ENCODE measurements around the gene FAM174B. TPM values are rescaled to one million over a fixed set of nuclear protein-coding genes. Genes with fewer than 3 reads are reported as not detected.

Gene FAM174B
- polyA plus RNA-seq, 1 donor from 2014 or later, result 20.1 TPM

DNA sequence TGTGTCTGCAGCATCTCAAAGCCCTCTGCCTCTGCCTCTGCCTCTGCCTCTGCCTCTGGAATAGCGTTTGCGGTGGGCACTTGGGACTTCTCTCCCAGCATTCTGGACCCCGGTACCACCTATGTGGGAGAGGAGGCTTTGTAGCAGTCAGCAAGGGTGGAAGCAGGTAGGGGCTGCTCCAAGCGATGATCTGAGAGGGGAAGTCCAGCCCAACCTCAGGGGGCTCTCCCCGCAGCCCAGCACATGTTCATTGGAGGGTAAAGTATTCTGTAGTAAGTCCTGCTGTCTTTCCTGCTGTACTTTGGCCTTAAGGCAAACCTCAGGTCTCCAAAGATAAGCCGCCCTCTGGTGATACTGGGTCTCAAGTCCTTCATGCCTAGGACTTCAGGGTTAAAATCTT lies 68.6 kb downstream of the FAM174B start:
- H2AFZ ChIP-seq (ENCODE audit: low read depth, low read length), result no peak overlapping the region
- no peaks in the 10 kb centered on the region for H3K9me2 ChIP-seq (ENCODE audit: insufficient read depth, low read length)
- H3K27me3 ChIP-seq (ENCODE audit: insufficient read depth, low read depth, low read length), result no peaks in the 10 kb centered on the region
- H3K79me2 ChIP-seq (replicated peaks; ENCODE audit: insufficient read depth, low read length), result no peaks in the 10 kb centered on the region
- H4K20me1 ChIP-seq (ENCODE audit: insufficient read depth), result no peaks in the 10 kb centered on the region
- no peak overlapping the region for H3K27ac ChIP-seq (ENCODE audit: low read length)
- no peak overlapping the region for H3K4me3 ChIP-seq (ENCODE audit: low read length)
- no peaks in the 10 kb centered on the region for H3K9me3 ChIP-seq (ENCODE audit: low read length)
- H3K9ac ChIP-seq (ENCODE audit: low read length), result no peak overlapping the region
- TF ChIP-seq EP300 (conservative IDR thresholded peaks at IDR 0.05; ENCODE audit: poor library complexity, severe bottlenecking) (no peak), RAD21 (conservative IDR thresholded peaks at IDR 0.05) (no peak), EZH2 (IDR thresholded peaks at IDR 0.05; ENCODE audit: borderline replicate concordance, insufficient read depth, low read length, poor library complexity, severe bottlenecking) (no peak), SMC3 (conservative IDR thresholded peaks at IDR 0.05; ENCODE audit: poor library complexity) (no peak), MXI1 (conservative IDR thresholded peaks at IDR 0.05; ENCODE audit: poor library complexity, severe bottlenecking) (no peak), TAF1 (IDR thresholded peaks at IDR 0.05; ENCODE audit: low read depth) (no peak), POLR2AphosphoS5 (IDR thresholded peaks at IDR 0.05) (no peak)
- TF ChIP-seq, protein P1, sequence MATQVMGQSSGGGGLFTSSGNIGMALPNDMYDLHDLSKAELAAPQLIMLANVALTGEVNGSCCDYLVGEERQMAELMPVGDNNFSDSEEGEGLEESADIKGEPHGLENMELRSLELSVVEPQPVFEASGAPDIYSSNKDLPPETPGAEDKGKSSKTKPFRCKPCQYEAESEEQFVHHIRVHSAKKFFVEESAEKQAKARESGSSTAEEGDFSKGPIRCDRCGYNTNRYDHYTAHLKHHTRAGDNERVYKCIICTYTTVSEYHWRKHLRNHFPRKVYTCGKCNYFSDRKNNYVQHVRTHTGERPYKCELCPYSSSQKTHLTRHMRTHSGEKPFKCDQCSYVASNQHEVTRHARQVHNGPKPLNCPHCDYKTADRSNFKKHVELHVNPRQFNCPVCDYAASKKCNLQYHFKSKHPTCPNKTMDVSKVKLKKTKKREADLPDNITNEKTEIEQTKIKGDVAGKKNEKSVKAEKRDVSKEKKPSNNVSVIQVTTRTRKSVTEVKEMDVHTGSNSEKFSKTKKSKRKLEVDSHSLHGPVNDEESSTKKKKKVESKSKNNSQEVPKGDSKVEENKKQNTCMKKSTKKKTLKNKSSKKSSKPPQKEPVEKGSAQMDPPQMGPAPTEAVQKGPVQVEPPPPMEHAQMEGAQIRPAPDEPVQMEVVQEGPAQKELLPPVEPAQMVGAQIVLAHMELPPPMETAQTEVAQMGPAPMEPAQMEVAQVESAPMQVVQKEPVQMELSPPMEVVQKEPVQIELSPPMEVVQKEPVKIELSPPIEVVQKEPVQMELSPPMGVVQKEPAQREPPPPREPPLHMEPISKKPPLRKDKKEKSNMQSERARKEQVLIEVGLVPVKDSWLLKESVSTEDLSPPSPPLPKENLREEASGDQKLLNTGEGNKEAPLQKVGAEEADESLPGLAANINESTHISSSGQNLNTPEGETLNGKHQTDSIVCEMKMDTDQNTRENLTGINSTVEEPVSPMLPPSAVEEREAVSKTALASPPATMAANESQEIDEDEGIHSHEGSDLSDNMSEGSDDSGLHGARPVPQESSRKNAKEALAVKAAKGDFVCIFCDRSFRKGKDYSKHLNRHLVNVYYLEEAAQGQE (IDR thresholded peaks at IDR 0.05; ENCODE audit: borderline replicate concordance), result no peak
- TF ChIP-seq, protein P2, sequence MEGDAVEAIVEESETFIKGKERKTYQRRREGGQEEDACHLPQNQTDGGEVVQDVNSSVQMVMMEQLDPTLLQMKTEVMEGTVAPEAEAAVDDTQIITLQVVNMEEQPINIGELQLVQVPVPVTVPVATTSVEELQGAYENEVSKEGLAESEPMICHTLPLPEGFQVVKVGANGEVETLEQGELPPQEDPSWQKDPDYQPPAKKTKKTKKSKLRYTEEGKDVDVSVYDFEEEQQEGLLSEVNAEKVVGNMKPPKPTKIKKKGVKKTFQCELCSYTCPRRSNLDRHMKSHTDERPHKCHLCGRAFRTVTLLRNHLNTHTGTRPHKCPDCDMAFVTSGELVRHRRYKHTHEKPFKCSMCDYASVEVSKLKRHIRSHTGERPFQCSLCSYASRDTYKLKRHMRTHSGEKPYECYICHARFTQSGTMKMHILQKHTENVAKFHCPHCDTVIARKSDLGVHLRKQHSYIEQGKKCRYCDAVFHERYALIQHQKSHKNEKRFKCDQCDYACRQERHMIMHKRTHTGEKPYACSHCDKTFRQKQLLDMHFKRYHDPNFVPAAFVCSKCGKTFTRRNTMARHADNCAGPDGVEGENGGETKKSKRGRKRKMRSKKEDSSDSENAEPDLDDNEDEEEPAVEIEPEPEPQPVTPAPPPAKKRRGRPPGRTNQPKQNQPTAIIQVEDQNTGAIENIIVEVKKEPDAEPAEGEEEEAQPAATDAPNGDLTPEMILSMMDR (IDR thresholded peaks at IDR 0.05; ENCODE audit: poor library complexity, severe bottlenecking), result no peak
- no peaks in the 10 kb centered on the region for H3K36me3 ChIP-seq (ENCODE audit: insufficient read depth, low read length)
- H3F3A ChIP-seq (ENCODE audit: insufficient read depth, low read length, poor library complexity, severe bottlenecking), result no peaks in the 10 kb centered on the region
- no peak overlapping the region for H3K4me2 ChIP-seq (ENCODE audit: low read length)

DNA sequence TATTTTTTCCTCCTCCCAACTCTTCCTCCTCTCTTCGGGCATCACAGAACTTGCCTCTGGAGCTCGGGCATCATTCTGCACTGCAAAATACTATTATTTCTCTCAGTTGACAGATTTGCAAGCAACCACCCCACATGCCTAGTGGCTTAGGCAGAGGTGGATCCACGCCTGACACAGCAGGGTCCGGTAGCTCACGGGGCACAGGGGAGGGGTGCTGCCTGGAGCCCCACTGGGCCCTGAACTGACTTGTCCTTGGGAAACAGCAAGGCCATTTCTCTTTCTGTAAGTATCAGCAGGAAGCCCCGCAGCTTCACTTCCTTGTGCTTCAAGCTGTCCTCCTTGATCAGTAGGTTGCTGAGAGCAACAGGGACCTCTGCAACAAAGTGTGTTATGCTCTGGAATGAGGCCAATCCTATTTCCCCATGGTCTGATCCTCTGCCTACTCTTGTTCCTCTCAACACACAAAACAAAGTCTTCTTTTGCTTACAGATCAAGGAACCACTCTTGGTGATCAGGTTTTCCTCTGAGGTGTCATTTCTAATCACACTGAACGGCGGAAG lies 69.1 kb downstream of the FAM174B start:
- no peak overlapping the region for H3K4me3 ChIP-seq (ENCODE audit: low read length)
- no peaks in the 10 kb centered on the region for H4K20me1 ChIP-seq (ENCODE audit: insufficient read depth)

More for the DNA sequence above, 69.1 kb downstream of the FAM174B start:
- TF ChIP-seq TAF1 (IDR thresholded peaks at IDR 0.05; ENCODE audit: low read depth) (no peak), MXI1 (conservative IDR thresholded peaks at IDR 0.05; ENCODE audit: poor library complexity, severe bottlenecking) (no peak), EZH2 (IDR thresholded peaks at IDR 0.05; ENCODE audit: borderline replicate concordance, insufficient read depth, low read length, poor library complexity, severe bottlenecking) (no peak), EP300 (conservative IDR thresholded peaks at IDR 0.05; ENCODE audit: poor library complexity, severe bottlenecking) (no peak), SMC3 (conservative IDR thresholded peaks at IDR 0.05; ENCODE audit: poor library complexity) (no peak), POLR2AphosphoS5 (IDR thresholded peaks at IDR 0.05) (no peak), RAD21 (conservative IDR thresholded peaks at IDR 0.05) (no peak)
- TF ChIP-seq, protein P2 (IDR thresholded peaks at IDR 0.05; ENCODE audit: poor library complexity, severe bottlenecking), result no peak
- TF ChIP-seq, protein P1 (IDR thresholded peaks at IDR 0.05; ENCODE audit: borderline replicate concordance), result no peak
- H2AFZ ChIP-seq (ENCODE audit: low read depth, low read length), result no peak overlapping the region
- no peaks in the 10 kb centered on the region for H3F3A ChIP-seq (ENCODE audit: insufficient read depth, low read length, poor library complexity, severe bottlenecking)
- no peaks in the 10 kb centered on the region for H3K9me2 ChIP-seq (ENCODE audit: insufficient read depth, low read length)
- H3K4me2 ChIP-seq (ENCODE audit: low read length), result no peak overlapping the region
- no peaks in the 10 kb centered on the region for H3K79me2 ChIP-seq (replicated peaks; ENCODE audit: insufficient read depth, low read length)
- no peaks in the 10 kb centered on the region for H3K27me3 ChIP-seq (ENCODE audit: insufficient read depth, low read depth, low read length)
- no peaks in the 10 kb centered on the region for H3K9me3 ChIP-seq (ENCODE audit: low read length)
- H3K36me3 ChIP-seq (ENCODE audit: insufficient read depth, low read length), result no peaks in the 10 kb centered on the region
- no peak overlapping the region for H3K27ac ChIP-seq (ENCODE audit: low read length)
- H3K9ac ChIP-seq (ENCODE audit: low read length), result no peak overlapping the region
